Adrenal gland (tissue), 5 donors: ENCODE results near the gene ADAM30.

Experiments used
- CTCF ChIP-seq, 6 experiments: fragments of 450-650 bp in 4 of 6; fragments of 200-600 bp in 2 of 6; sonication (generic) in 1 of 6; IDR thresholded peaks; 1 replicate in 5 of 6; 2 replicates in 1 of 6; pipeline versions ENCODE4 v1.5.1 to v1.8.0; 2016 to 2021; ENCODE audit warnings: antibody characterized with exemption in 6 of 6, mild to moderate bottlenecking in 2 of 6, moderate library complexity in 1 of 6
- POLR2A ChIP-seq, 2 donors: fragments of 450-650 bp; IDR thresholded peaks; one replicate each; pipeline ENCODE4 v1.6.1; 2017; ENCODE audit warnings: antibody characterized with exemption in 2 of 2, mild to moderate bottlenecking in 2 of 2, moderate library complexity in 1 of 2
- donor health status: DM: no; HTN: no; CAD: no.

DNA sequence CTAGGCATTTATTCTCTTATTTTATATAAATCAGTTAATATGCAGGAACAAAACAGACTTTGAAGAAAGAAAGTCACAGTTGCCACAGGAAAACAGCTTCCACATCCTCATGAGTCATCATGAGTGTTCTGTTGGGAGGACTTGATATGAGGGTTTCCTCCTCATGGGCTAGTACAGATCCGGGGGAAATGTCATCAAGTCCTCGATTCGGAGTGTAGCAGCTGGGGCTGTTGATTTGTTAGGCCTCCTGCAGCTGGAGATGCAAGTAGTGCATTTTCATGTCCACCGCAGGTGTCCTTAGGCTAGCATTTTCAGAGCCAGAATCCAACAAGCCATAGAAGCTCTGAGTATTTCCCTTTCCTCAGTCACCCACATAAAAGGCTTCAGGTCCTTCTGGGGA lies 36.7 kb downstream of the ADAM30 start:
- no peak for TF ChIP-seq POLR2A (IDR thresholded peaks at IDR 0.05)
- no peak for TF ChIP-seq CTCF (IDR thresholded peaks at IDR 0.05)
